GM12874 (cell line): ENCODE results near the gene RAB3IL1.

Experiments
- CTCF ChIP-seq: IDR thresholded peaks from 2 replicates; pipeline ENCODE4 v1.5.1; 2011; ENCODE audit warnings: low read depth, mild to moderate bottlenecking, control low read depth, low read length, moderate library complexity; ENCODE audit not compliant: insufficient read depth

RAB3IL1 gene

GRCh38 chr11:61883327-61883726 is 34.0 kb downstream of the RAB3IL1 start:
- TF ChIP-seq CTCF = no peak

- no peak for TF ChIP-seq CTCF
Observed at GRCh38 chr11:61882879-61883278, 34.5 kb downstream of the RAB3IL1 start.

GRCh38 chr11:61881397-61881796 is 36.0 kb downstream of the RAB3IL1 start:
- TF ChIP-seq CTCF = no peak

GRCh38 chr11:61880454-61880853 is 36.9 kb downstream of the RAB3IL1 start:
- no peak for TF ChIP-seq CTCF

GRCh38 chr11:61880031-61880430 is 37.3 kb downstream of the RAB3IL1 start:
- TF ChIP-seq CTCF = no peak

GRCh38 chr11:61879152-61879551 is 38.2 kb downstream of the RAB3IL1 start:
- TF ChIP-seq CTCF = no peak

- no peak for TF ChIP-seq CTCF
Observed at GRCh38 chr11:61875698-61876097, 41.7 kb downstream of the RAB3IL1 start.

GRCh38 chr11:61874853-61875252 is 42.5 kb downstream of the RAB3IL1 start:
- no peak for TF ChIP-seq CTCF
